Left ventricle myocardium superior (tissue), 1 donor: ENCODE measurements around the gene NEXN. TPM values are rescaled to one million over a fixed set of nuclear protein-coding genes. Genes with fewer than 3 reads are reported as not detected.
"Not testable (repeated sequence)": the region's sequence is repeated elsewhere in the genome, so short reads cannot be mapped to it uniquely, and the experiment has no call there.

Source experiments
- ATAC-seq: fragments of 200-7000 bp; cut with Tn5 transposase; one replicate; pipeline ENCODE4 v1.9.1; 2020; ENCODE audit warnings: mild to moderate bottlenecking, moderate library complexity
- DNase-seq: peaks from one replicate; pipeline ENCODE4 v3.0.0-alpha.2; 2020
- intact Hi-C: fragments of 100-400 bp; cut with micrococcal nuclease; formaldehyde crosslinking; loops from one replicate; pipeline ENCODE4 v1.11.0; 2022
- total RNA-seq: library from RNA; stranded (reverse); fragmentation: NEBNext Ultra II Directional; extraction: Animal tissue kit (Norgen Biotek cat#: 25700); gene quantifications from one replicate; pipeline ENCODE4 v1.2.1, GENCODE V29; 2021
- donor health status: DM: no; HTN: yes; CAD: no; lungs with severe emphysema.

The NEXN gene
- total RNA-seq, 1 donor from 2014 or later = 365 TPM

DNA sequence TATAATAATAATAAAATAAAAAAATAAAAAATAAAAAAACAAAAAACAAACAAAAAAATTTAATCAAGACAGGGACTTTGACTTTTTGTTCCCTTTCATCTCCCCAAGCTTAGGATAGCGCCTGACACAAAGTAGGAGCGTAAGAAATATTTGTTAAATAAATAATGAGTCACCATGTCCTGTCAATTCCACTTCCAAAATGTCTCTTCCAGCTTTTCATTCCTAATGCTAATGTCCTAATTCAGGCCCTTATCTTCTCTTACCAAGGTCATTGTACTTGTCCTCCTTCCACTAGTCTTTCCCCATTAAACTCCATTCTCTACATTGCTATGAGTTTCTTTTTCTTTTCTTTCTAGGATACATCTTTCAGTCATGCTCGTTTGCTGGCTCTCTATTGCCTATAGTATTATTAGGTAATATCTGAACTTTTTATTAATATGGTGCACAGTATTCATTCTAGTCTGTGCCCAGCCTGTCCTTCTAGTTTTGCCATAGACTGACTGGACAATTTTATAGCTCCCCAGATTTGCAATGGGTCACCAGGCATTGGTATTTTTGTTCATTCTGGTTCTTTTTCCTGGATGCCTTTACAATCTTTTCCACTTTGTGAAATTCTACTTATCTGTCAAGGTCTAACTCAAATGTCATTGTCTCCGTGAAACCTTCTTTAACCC lies 11.4 kb downstream of the NEXN start:
- intact Hi-C loops = no loop called here
- ATAC-seq (peak; percentile 70), DNase-seq (no peak)

- ATAC-seq (peak; percentile 61), DNase-seq (no peak)
- intact Hi-C loops = no loop called here
Measured at GRCh38 chr1:77900687-77901293, 12.4 kb downstream of the NEXN start.

GRCh38 chr1:77905603-77906002 lies 17.2 kb downstream of the NEXN start:
- intact Hi-C loops = no loop called here
- DNase-seq (no peak), ATAC-seq (peak; percentile 16)

DNA sequence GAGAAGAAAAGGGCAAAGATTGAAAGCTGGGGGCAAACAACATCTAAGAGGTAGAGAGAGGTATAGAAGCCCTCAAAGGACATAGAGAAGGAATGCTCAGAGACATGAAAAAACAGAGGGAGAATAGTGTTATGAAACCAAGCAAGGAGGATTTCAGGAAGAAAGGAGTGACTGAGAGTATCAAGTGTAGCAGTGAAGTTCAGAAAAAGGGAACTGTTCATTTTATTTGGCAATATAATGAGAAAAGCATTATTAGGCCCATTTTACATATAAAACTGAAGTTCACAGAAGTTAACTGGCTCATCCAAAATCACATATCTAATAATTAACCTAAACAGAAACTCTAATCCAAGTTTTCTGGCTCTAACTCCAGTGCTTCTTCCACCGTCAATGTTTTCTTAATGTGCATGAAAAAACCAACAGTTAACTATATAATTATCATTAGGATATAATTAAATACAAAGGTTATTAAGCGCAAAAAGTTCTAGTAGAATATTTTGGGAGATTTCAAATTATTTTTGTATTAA lies 17.7 kb downstream of the NEXN start:
- intact Hi-C loops = no loop called here
- DNase-seq (no peak), ATAC-seq (peak; percentile 6)

DNA sequence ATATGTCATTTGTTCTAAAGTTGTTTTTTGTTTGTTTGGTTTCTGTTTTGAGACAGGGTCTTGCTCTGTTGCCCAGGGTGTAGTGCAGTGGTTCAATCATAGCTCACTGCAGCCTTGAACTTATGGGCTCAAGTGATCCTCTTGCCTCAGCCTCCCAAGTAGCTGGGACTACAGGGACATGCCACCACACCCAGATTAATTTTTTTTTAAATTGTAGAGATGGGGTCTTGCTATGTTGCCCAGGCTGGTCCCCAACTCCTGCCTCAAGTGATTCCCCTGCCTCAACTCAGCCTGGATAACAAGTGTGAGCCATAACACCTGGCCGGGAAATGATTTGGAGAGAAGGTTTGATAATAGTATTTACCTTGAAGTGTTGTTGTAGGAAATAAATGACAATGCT lies 18.2 kb downstream of the NEXN start:
- intact Hi-C loops = no loop called here
- no peak for ATAC-seq
- DNase-seq = no peak

GRCh38 chr1:77910116-77910515 lies 21.7 kb downstream of the NEXN start:
- ATAC-seq = no peak
- no peak for DNase-seq
- intact Hi-C loops = no loop called here

DNA sequence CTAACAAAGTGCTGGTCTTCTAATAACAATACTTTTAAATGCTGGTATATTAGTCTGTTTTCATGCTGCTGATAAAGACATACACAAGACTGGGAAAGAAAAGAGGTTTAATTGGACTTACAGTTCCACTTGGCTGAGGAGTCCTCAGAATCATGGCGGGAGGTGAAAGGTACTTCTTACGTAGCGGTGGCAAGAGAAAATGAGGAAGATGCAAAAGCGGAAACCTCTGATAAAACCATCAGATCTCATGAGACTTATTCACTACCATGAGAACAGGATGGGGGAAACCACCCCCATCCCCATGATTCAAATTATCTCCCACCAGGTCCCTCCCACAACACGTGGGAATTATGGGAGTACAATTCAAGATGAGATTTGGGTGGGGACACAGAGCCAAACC lies 30.5 kb downstream of the NEXN start:
- intact Hi-C loops, ATAC-seq, DNase-seq: not testable (repeated sequence)

DNA sequence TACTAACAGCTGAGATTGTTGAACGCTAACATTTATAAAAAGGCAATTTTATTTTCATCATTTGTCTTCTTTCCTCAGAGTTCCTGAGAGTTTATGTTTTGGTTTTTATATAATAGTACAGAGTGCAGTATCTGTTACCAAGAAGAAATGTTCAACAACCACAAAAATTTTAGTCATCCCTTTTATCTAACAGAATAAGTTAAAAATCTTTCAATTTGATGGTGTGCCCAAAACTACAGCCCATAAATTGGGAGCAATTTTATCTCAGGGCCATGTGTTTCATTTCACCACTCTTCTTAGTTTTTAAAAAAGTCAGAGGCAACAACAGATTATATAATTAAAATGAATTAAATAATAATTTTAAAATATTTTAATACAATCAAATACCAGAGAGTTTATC lies 37.1 kb downstream of the NEXN start:
- no peak for ATAC-seq
- no peak for DNase-seq
- intact Hi-C loops = no loop called here

DNA sequence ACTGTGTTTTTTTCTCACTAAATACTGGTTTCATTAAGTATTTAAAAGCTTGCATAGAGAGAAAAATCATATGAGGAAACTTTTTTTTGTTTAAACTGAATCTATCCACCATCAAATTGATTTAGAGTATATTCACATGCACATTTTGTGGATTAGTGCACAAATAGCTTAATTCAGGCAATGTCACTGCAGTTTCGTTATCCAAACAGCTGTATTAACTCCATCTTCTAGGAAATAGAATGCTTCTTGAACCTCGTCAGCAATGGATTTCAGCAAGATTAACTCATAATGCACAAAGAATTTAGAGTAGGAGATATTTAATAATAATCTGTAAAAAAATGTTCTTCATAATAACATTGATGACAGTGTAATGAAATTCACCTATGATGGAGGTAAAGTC lies 37.5 kb downstream of the NEXN start:
- no peak for DNase-seq
- no peak for ATAC-seq
- intact Hi-C loops = no loop called here

- intact Hi-C loops = no loop called here
- no peak for DNase-seq
- ATAC-seq = no peak
Measured at GRCh38 chr1:77926561-77927357, 38.3 kb downstream of the NEXN start.

DNA sequence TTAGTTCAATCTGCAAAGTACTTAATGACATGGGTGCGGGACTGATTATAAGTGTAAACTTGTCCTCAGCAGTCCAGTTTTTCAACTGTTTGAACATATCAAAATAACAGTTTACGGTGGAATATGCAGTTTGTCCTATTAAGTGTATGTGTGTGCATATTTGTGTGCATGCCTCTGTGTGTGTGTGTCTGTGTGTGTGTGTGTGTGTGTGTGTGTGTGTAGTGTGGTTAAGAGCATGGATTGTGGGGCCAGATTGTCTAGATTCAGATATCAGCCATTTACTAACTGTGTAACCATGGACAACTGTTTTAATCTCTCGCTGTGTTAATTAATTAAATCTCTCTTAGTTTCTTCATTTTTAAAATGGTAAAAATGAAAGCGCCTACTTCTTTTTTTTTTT lies 39.0 kb downstream of the NEXN start:
- intact Hi-C loops = no loop called here
- DNase-seq = no peak
- ATAC-seq = peak; percentile 6

DNA sequence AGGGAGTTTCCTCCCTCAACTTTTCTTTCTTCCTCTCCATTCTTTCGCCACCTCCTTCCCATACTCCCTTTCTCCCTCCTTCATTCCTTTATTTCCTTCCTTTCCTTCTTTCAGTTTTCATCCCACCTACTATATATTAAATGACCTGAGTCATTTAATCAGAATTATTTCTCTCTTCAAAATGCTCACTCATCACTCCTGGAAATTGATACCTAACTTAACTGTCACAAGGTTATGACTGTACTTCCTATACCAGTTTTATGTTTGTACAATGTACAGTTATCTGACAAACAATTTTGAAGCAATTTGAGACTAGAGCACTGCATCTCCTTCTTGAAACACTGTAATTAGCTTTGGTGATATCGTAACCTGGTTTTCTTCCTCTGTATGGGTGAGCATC lies 41.4 kb downstream of the NEXN start:
- intact Hi-C loops = no loop called here
- DNase-seq (no peak), ATAC-seq (no peak)

DNA sequence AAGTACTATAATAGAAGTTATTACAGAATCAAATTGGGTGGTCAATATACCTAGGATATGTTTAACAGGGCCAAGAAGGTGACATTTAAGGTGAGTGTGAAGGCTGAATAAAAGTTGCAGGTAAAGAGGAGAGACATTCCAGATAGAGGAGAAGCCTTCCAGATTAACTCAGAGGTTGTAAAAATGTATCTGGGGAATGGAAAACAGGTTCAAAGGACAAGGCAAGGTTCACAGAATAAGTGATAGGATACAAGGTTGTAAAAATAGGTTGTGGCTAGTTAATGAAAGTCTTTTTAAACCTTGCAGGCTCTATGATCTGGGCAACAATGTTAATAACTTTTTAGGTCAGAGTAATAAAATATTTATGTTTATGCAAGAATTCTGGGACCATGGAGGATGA lies 50.2 kb downstream of the NEXN start:
- DNase-seq = no peak
- no peak for ATAC-seq
- intact Hi-C loops = no loop called here

- intact Hi-C loops = no loop called here
- ATAC-seq (no peak), DNase-seq (no peak)
Measured at GRCh38 chr1:77940921-77941570, 52.6 kb downstream of the NEXN start.

GRCh38 chr1:77942400-77943140 lies 54.1 kb downstream of the NEXN start:
- intact Hi-C loops = no loop called here
- DNase-seq (no peak), ATAC-seq (no peak)

- ATAC-seq = peak; percentile 10
- intact Hi-C loops = no loop called here
Measured at GRCh38 chr1:77945345-77945744, 56.9 kb downstream of the NEXN start.

GRCh38 chr1:77948841-77949424 lies 60.5 kb downstream of the NEXN start:
- DNase-seq = no peak
- intact Hi-C loops = no loop called here
- peak; percentile 47 for ATAC-seq

More at GRCh38 chr1:77945345-77945744, 56.9 kb downstream of the NEXN start:
- DNase-seq = no peak

DNA sequence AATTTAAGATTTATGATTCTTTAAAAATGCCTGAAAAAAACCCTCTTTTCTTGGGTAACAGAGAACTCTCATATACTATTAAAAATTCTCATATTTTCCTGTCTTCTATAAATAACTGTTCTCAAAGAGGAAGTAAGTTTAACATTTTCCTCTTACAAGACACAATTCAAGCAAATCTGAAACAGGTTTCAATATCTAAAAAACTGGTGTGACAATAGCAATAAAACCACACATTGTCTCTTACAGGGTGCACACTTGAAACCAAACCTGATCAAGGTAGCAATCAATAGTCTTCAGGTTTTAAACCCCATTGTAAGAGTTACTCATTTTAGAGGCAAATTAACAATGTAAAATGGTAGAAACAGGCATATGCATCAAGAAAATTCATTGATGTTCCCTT lies 62.4 kb downstream of the NEXN start:
- ATAC-seq (no peak), DNase-seq (no peak)
- intact Hi-C loops = no loop called here

DNA sequence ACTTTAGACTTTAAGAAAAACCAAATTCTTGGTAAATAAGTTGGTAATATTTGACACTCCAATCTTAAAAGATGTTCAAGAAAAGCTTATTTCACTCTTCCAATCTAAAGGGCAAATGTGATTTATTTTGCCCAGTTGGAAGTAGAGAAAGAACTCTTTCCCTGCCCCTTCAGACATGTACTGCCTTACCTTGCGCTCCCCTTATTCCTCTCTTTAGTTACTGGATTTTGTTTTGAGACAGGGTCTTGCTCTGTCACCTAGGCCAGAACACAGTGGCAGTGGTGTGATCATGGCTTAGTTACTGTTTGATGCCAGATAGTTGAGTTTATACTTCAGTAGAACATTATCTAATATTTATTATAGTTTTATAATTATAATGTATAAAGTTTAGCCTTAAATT lies 62.9 kb downstream of the NEXN start:
- ATAC-seq (no peak), DNase-seq (no peak)
- intact Hi-C loops = no loop called here
